Neural cell (in vitro differentiated cells): ENCODE measurements around the gene RASGRP1.

Source experiments
- EP300 ChIP-seq: fragments of 450-650 bp; conservative IDR thresholded peaks from 2 replicates; pipeline ENCODE4 v1.6.1; 2014; ENCODE audit warnings: antibody characterized with exemption, mild to moderate bottlenecking, moderate library complexity; ENCODE audit not compliant: poor library complexity, severe bottlenecking
- EZH2 ChIP-seq: fragments of 200-600, 300-800 bp; shearing (Covaris generic), sonication (generic); IDR thresholded peaks from 2 replicates; pipeline ENCODE4 v1.6.1; 2014; ENCODE audit warnings: antibody characterized with exemption, low read length, borderline replicate concordance, mild to moderate bottlenecking; ENCODE audit not compliant: insufficient read depth, poor library complexity, severe bottlenecking
- RAD21 ChIP-seq: fragments of 450-650 bp; conservative IDR thresholded peaks from 2 replicates; pipeline ENCODE4 v1.6.1; 2014; ENCODE audit warnings: antibody characterized with exemption, mild to moderate bottlenecking, moderate library complexity
- TF ChIP-seq, protein P1 (sequence below): IDR thresholded peaks from 2 replicates; pipeline ENCODE4 v1.6.1; 2012; ENCODE audit warnings: borderline replicate concordance
- TF ChIP-seq, protein P2 (sequence below): fragments of 450-650 bp; IDR thresholded peaks from 2 replicates; pipeline ENCODE4 v1.5.1; 2014; ENCODE audit warnings: antibody characterized with exemption, mild to moderate bottlenecking, moderate library complexity; ENCODE audit not compliant: poor library complexity, severe bottlenecking

DNA sequence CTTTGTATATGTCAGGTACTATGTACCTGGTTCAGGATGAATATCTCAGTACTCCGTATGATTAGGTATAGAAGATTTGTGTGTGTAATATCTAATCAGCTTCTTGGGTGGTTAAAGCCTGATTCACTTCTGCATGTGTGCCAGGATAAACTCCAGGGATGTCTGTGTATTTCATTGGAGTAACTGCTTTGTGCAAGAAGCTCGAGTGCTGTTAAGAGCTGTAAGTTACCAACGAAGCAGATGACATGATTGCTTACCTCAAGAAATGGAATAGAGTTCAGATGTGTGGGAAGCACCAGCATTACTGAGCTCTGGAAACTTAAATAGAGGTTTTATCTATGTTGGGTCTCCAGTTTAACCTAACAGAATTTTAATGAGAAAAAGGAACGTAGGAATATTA, 87.0 kb downstream of the RASGRP1 start:
- TF ChIP-seq, protein P1, sequence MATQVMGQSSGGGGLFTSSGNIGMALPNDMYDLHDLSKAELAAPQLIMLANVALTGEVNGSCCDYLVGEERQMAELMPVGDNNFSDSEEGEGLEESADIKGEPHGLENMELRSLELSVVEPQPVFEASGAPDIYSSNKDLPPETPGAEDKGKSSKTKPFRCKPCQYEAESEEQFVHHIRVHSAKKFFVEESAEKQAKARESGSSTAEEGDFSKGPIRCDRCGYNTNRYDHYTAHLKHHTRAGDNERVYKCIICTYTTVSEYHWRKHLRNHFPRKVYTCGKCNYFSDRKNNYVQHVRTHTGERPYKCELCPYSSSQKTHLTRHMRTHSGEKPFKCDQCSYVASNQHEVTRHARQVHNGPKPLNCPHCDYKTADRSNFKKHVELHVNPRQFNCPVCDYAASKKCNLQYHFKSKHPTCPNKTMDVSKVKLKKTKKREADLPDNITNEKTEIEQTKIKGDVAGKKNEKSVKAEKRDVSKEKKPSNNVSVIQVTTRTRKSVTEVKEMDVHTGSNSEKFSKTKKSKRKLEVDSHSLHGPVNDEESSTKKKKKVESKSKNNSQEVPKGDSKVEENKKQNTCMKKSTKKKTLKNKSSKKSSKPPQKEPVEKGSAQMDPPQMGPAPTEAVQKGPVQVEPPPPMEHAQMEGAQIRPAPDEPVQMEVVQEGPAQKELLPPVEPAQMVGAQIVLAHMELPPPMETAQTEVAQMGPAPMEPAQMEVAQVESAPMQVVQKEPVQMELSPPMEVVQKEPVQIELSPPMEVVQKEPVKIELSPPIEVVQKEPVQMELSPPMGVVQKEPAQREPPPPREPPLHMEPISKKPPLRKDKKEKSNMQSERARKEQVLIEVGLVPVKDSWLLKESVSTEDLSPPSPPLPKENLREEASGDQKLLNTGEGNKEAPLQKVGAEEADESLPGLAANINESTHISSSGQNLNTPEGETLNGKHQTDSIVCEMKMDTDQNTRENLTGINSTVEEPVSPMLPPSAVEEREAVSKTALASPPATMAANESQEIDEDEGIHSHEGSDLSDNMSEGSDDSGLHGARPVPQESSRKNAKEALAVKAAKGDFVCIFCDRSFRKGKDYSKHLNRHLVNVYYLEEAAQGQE, result no peak
- TF ChIP-seq, protein P2, sequence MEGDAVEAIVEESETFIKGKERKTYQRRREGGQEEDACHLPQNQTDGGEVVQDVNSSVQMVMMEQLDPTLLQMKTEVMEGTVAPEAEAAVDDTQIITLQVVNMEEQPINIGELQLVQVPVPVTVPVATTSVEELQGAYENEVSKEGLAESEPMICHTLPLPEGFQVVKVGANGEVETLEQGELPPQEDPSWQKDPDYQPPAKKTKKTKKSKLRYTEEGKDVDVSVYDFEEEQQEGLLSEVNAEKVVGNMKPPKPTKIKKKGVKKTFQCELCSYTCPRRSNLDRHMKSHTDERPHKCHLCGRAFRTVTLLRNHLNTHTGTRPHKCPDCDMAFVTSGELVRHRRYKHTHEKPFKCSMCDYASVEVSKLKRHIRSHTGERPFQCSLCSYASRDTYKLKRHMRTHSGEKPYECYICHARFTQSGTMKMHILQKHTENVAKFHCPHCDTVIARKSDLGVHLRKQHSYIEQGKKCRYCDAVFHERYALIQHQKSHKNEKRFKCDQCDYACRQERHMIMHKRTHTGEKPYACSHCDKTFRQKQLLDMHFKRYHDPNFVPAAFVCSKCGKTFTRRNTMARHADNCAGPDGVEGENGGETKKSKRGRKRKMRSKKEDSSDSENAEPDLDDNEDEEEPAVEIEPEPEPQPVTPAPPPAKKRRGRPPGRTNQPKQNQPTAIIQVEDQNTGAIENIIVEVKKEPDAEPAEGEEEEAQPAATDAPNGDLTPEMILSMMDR, result no peak
- TF ChIP-seq EZH2 (no peak), EP300 (no peak), RAD21 (no peak)
